Adrenal gland (tissue), 12 donors: ENCODE measurements around the gene SIMC1. TPM values are rescaled to one million over a fixed set of nuclear protein-coding genes. Genes with fewer than 3 reads are reported as not detected.

Experiments
- DNase-seq, 7 donors: peaks; one replicate each; pipeline ENCODE4 v3.0.0-alpha.2; 2019 to 2020
- H3K27ac ChIP-seq, 5 donors: fragments of 200-600 bp; sonication (generic) in 4 of 5; 1 replicate in 3 of 5; 2 replicates in 2 of 5; pipeline versions ENCODE4 v1.5.1 to v1.8.0; 2016 to 2020; ENCODE audit warnings: mild to moderate bottlenecking in 1 of 5
- H3K27me3 ChIP-seq: fragments of 200-600 bp; 2 replicates; pipeline ENCODE4 v1.8.0; 2021
- H3K36me3 ChIP-seq, 2 donors: fragments of 200-600 bp; replicated peaks in 1 of 2; 1 replicate in 1 of 2; 2 replicates in 1 of 2; pipeline versions ENCODE4 v1.5.1 to v1.8.0; 2018 to 2022
- H3K4me1 ChIP-seq, 2 donors: fragments of 200-600 bp; replicated peaks in 1 of 2; 1 replicate in 1 of 2; 2 replicates in 1 of 2; pipeline versions ENCODE4 v1.5.1 to v1.8.0; 2018 to 2021
- H3K4me3 ChIP-seq, 4 donors: fragments of 200-600 bp; sonication (generic) in 3 of 4; one replicate each; pipeline ENCODE4 v1.5.1; 2016 to 2018
- H3K9me3 ChIP-seq, 3 donors: fragments of 200-600 bp; sonication (generic) in 1 of 3; replicated peaks in 1 of 3; 1 replicate in 2 of 3; 2 replicates in 1 of 3; pipeline versions ENCODE4 v1.5.1 to v1.8.0; 2016 to 2021
- CTCF ChIP-seq, 6 experiments: fragments of 450-650 bp in 4 of 6; fragments of 200-600 bp in 2 of 6; sonication (generic) in 1 of 6; IDR thresholded peaks; 1 replicate in 5 of 6; 2 replicates in 1 of 6; pipeline versions ENCODE4 v1.5.1 to v1.8.0; 2016 to 2021; ENCODE audit warnings: antibody characterized with exemption in 6 of 6, mild to moderate bottlenecking in 2 of 6, moderate library complexity in 1 of 6
- POLR2A ChIP-seq, 2 donors: fragments of 450-650 bp; IDR thresholded peaks; one replicate each; pipeline ENCODE4 v1.6.1; 2017; ENCODE audit warnings: antibody characterized with exemption in 2 of 2, mild to moderate bottlenecking in 2 of 2, moderate library complexity in 1 of 2
- WGBS, 4 donors: extraction: QIAGEN DNeasy Blood & Tissue Kit in 2 of 4; methylation state at CpG; one replicate each; pipeline versions ENCODE4 v1.1.5 to v1.1.7; 2013 to 2017; 5-methylcytosine and 5-hydroxymethylcytosine counted together
- intact Hi-C, 2 donors: fragments of 100-400 bp; cut with DNase I; formaldehyde crosslinking; loops; one replicate each; pipeline versions ENCODE4 v1.14.1 to v1.15.0; 2022 to 2023
- polyA plus RNA-seq, 3 donors: library from polyadenylated mRNA; stranded (reverse); fragments of 200-250 nt in 2 of 3; fragments of 350-450 nt in 1 of 3; fragmentation: Illumina TruSeq in 1 of 3; extraction: RNeasy Lipid Tissue Mini Kit (QIAGEN cat#74804) in 1 of 3; gene quantifications; one replicate each; pipeline ENCODE4 v1.2.3, GENCODE V29; 2013 to 2014
- total RNA-seq, 9 donors: library from RNA; depleted of rRNA in 4 of 9; stranded (reverse); fragments of >200 nt in 4 of 9; fragments of 120-200 nt in 1 of 9; fragmentation: NEBNext Ultra II Directional in 1 of 9; extraction: Animal tissue kit (Norgen Biotek cat#: 25700) in 1 of 9; gene quantifications; one replicate each; pipeline versions ENCODE4 v1.1.0 to v1.2.4, GENCODE V29; 2013 to 2023
- donor health status: healthy with polysubstance abuse.
- donor health status: Bipolar disorder and iron deficiency.
- donor health status: DM: yes; HTN: yes; CAD: no.
- donor health status: DM: no; HTN: no; CAD: no.
- donor health status: DM: no; HTN: no; CAD: no.
- donor health status: DM: yes; HTN: yes; CAD: no.

Gene SIMC1
- total and polyA plus RNA-seq, 12 donors, result 25.7 to 85.3 (median 47.7) TPM

GRCh38 chr5:176342158-176342483 is 103.9 kb downstream of the SIMC1 start:
- Histone ChIP-seq H3K36me3 (peaks cover 5 to 57% of the 10 kb centered on the region in 2 donors), H3K9me3 (no peaks in the 10 kb centered on the region), H3K27ac (no peak overlapping the region), H3K4me1 (peaks cover 5 to 12% of the 10 kb centered on the region in 2 donors), H3K4me3 (no peak overlapping the region), H3K27me3 (no peaks in the 10 kb centered on the region)
- TF ChIP-seq POLR2A (IDR thresholded peaks at IDR 0.05), result no peak
- TF ChIP-seq CTCF (IDR thresholded peaks at IDR 0.05), result no peak
- intact Hi-C loops, result no loop called here
- DNase-seq, result no peak
- WGBS, 4 donors, result 91 to 98% (median 95%) methylated on average over 1 of the region's 1 CpG

- no peaks in the 10 kb centered on the region for H3K27me3 ChIP-seq
- H3K27ac ChIP-seq, result no peak overlapping the region
- WGBS, 4 donors, result 72 to 85% (median 77%) methylated on average over 2 of the region's 2 CpGs
- H3K4me1 ChIP-seq, result peaks cover 5 to 8% of the 10 kb centered on the region in 2 donors
- H3K9me3 ChIP-seq, result no peaks in the 10 kb centered on the region
- H3K36me3 ChIP-seq, result peaks cover 5 to 57% of the 10 kb centered on the region in 2 donors
- intact Hi-C loops, result no loop called here
- H3K4me3 ChIP-seq, result no peak overlapping the region
- TF ChIP-seq CTCF (IDR thresholded peaks at IDR 0.05) (no peak), POLR2A (IDR thresholded peaks at IDR 0.05) (no peak)
- no peak for DNase-seq
Observed at GRCh38 chr5:176342766-176343458, 104.7 kb downstream of the SIMC1 start.

GRCh38 chr5:176350416-176350815 is 112.2 kb downstream of the SIMC1 start:
- H3K4me1 ChIP-seq, result peaks cover 5 to 15% of the 10 kb centered on the region in 2 donors
- H3K27me3 ChIP-seq, result no peaks in the 10 kb centered on the region
- no peak overlapping the region for H3K27ac ChIP-seq
- DNase-seq, result peak in 1 of 7 donors; percentile 41
- H3K36me3 ChIP-seq, result peaks cover 0 to 95% of the 10 kb centered on the region in 2 donors
- no peak overlapping the region for H3K4me3 ChIP-seq
- TF ChIP-seq POLR2A (IDR thresholded peaks at IDR 0.05) (no peak), CTCF (IDR thresholded peaks at IDR 0.05) (no peak)
- intact Hi-C loops, result no loop called here
- WGBS, 4 donors, result 97 to 99% (median 98%) methylated on average over 7 to 8 of the region's 8 CpGs
- H3K9me3 ChIP-seq, result no peaks in the 10 kb centered on the region

- DNase-seq, result peak; percentile 66 to 92 (median 90)
Observed at GRCh38 chr5:176352116-176352878, 114.1 kb downstream of the SIMC1 start.

More at GRCh38 chr5:176352116-176352878, 114.1 kb downstream of the SIMC1 start:
- Histone ChIP-seq H3K36me3 (peaks cover 0 to 86% of the 10 kb centered on the region in 2 donors), H3K9me3 (no peaks in the 10 kb centered on the region), H3K27ac (peak overlapping the region in 4 of 5 donors; percentile 60 to 92 (median 75)), H3K4me1 (peaks cover 5 to 15% of the 10 kb centered on the region in 2 donors), H3K4me3 (no peak overlapping the region), H3K27me3 (no peaks in the 10 kb centered on the region)
- 43 to 52% (median 50%) methylated on average over 5 of the region's 5 CpGs for WGBS, 4 donors
- intact Hi-C loops, result no loop called here
- TF ChIP-seq CTCF (IDR thresholded peaks at IDR 0.05), result no peak
- TF ChIP-seq POLR2A (IDR thresholded peaks at IDR 0.05), result peak in 1 of 2 donors; percentile 58
